ENCODE data around the gene NTM. TPM values are rescaled to one million over a fixed set of nuclear protein-coding genes. Genes with fewer than 3 reads are reported as not detected.

The NTM gene
- total RNA-seq, 1 donor from 2014 or later: not detected

DNA sequence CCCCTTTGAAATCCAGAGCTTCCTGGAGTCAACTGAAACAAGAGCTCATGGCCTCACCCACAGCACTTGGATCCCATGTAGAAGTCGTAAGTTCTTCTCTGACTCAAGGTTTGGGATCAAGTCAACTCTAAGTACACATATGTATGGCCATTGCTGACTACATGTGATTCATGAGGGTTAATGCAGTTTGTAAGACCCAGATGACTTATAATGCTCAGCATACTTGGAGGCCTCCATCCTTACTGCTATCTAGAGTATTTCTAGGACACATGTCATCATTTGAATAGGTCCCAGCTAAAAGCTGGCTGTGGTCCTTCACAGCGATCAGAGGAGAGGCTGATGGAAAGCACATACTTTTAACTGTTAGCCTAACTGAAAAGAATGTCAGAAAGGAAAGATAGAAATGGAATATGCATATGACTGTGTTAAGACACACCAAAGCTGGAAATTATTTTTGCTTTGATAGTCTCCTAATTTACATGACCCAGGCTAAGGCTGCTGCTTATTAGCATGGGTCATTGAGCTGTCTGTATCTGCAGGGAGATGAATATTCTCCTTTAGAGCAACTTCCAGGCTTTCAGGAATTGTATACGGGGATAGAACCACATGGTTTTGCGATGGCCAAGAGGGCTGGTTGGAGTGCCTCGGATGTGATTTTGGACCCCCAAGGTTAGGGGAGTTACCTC, 76.3 kb downstream of the NTM start:
- H3K4me3 Mint-ChIP-seq: no peak overlapping the region
- H3K27me3 Mint-ChIP-seq (ENCODE audit: insufficient read depth): no peaks in the 10 kb centered on the region
- no peaks in the 10 kb centered on the region for H3K9me3 Mint-ChIP-seq
- H3K27ac Mint-ChIP-seq: no peak overlapping the region
- intact Hi-C loops (cut with micrococcal nuclease): no loop called here
- H3K4me1 Mint-ChIP-seq (ENCODE audit: low read depth): no peaks in the 10 kb centered on the region
- H3K36me3 Mint-ChIP-seq (ENCODE audit: low read depth): no peaks in the 10 kb centered on the region
- no peak for DNase-seq (ENCODE audit: low spot score)

DNA sequence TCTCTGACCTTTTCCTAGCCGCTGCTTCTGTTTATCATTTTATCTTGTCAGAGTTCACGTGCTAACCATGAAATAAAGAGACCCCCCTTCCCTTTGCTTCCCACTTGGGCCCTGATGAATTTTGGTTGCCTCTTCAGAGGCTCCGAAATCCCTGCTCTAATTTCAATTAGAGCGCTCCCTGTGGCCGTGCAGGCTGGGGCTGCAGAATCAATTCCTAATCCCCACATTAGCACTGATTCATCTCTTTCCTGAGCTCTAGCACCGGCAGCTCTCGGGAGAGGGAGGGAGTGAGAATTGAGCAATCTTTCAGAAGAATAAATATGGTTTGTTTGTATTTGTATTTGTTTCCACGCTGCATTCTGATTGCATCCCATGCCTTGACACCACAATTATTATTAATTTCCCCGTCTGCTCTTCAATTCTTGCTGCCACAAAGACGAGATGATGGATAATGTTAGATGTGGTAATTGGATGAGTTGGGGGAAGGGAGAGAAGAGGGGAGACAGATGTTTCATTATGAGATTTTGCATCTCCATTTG, 76.9 kb downstream of the NTM start:
- Mint-ChIP-seq H3K27me3 (ENCODE audit: insufficient read depth) (no peaks in the 10 kb centered on the region), H3K36me3 (ENCODE audit: low read depth) (no peaks in the 10 kb centered on the region), H3K27ac (no peak overlapping the region), H3K4me3 (no peak overlapping the region), H3K9me3 (no peaks in the 10 kb centered on the region), H3K4me1 (ENCODE audit: low read depth) (no peaks in the 10 kb centered on the region)
- DNase-seq (ENCODE audit: low spot score): no peak
- intact Hi-C loops (cut with micrococcal nuclease): no loop called here

DNA sequence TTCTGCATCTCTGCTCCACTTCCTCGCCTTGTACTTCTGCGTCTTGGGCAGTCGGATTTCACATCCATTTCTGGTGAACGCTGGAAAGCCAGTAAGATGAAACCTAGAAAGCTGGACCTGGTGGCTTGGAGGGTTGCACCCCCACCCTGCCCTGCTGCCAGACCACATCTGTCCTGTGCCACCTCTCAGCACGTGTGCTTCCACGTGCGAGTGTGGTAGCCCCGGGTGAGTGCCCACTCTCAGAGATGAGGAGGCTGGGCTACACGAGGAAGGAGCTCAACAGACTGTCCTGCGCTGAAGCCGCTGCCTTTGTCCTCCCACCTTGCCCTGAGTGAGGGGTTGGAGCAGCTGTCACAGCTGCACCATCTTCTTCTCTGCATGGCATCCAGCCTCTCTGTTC, 77.5 kb downstream of the NTM start:
- Mint-ChIP-seq H3K27me3 (ENCODE audit: insufficient read depth) (no peaks in the 10 kb centered on the region), H3K27ac (no peak overlapping the region), H3K4me1 (ENCODE audit: low read depth) (no peaks in the 10 kb centered on the region), H3K36me3 (ENCODE audit: low read depth) (no peaks in the 10 kb centered on the region), H3K9me3 (no peaks in the 10 kb centered on the region), H3K4me3 (no peak overlapping the region)
- DNase-seq (ENCODE audit: low spot score): no peak
- intact Hi-C loops (cut with micrococcal nuclease): no loop called here

DNA sequence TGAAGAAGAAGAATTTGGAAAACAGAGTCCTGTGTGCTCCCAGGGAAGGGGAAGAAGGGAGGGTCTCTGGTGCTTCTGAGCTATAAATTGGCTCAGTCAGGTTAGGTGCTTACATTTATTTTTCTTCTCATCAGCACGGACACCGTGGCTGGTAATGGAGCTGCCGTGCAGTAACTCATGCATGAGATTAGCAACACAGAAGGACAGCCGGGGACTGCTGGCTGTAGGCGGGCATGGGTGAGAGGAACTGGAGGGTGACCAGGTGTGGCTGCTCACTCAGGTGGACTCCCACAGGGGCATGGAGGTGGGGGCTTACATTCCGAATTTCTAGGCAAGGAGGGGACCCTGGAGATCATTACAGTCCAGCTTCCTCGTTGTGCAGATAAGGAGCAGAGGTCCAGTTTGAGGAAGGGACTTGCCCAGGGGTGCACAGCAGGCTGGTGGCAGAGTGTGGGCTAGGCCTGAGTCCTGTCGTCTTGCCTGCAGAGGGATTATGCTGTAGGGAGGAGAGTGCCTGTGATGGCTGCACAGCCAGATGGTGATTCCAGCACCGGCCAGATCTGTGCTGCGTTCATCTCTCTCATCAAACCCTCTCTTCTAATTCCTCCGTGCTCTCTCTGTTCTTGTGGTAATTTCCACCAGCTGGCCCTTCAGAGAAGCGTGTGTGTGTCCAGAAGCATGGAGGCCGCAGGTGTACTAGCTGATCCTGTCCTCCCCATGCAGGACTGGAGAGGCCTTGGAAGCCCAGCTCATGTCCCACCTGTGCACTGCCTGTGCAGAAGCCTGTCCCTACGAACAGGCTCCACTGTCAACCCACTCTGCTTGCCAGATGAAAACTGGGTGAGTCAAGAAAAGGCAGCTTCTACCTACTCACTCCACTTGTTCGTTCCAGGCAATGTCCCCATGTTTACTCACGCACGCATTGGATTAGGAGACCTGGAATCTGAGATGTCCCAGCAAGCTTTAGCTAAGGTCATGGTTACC, 78.9 kb downstream of the NTM start:
- H3K9me3 Mint-ChIP-seq: no peaks in the 10 kb centered on the region
- H3K4me1 Mint-ChIP-seq (ENCODE audit: low read depth): no peaks in the 10 kb centered on the region
- no peaks in the 10 kb centered on the region for H3K27me3 Mint-ChIP-seq (ENCODE audit: insufficient read depth)
- no peak for DNase-seq (ENCODE audit: low spot score)
- no peak overlapping the region for H3K27ac Mint-ChIP-seq
- no peaks in the 10 kb centered on the region for H3K36me3 Mint-ChIP-seq (ENCODE audit: low read depth)
- intact Hi-C loops (cut with micrococcal nuclease): no loop called here
- no peak overlapping the region for H3K4me3 Mint-ChIP-seq

DNA sequence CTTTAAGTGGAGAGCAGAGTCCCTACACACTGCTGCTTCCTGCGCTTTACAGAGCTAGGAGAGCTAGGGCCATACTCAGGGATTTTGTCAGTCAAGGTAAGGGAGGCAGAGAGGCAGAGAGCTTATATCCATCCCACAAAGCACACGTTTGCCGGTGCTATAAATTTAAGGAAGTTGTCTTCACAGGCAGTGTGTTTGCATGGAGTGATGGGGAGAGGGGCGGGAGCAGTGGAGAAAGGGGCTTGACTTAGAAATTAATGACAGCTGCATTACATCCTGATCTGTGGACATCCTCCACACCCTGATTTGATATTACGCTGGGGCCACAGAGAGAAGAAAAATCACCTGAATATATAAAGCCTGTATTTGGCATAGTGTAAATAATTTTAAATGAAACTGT, 84.1 kb downstream of the NTM start:
- Mint-ChIP-seq H3K27me3 (ENCODE audit: insufficient read depth) (no peaks in the 10 kb centered on the region), H3K27ac (no peak overlapping the region), H3K9me3 (no peaks in the 10 kb centered on the region), H3K4me1 (ENCODE audit: low read depth) (no peaks in the 10 kb centered on the region), H3K36me3 (ENCODE audit: low read depth) (no peaks in the 10 kb centered on the region), H3K4me3 (no peak overlapping the region)
- intact Hi-C loops (cut with micrococcal nuclease): no loop called here
- DNase-seq (ENCODE audit: low spot score): no peak

DNA sequence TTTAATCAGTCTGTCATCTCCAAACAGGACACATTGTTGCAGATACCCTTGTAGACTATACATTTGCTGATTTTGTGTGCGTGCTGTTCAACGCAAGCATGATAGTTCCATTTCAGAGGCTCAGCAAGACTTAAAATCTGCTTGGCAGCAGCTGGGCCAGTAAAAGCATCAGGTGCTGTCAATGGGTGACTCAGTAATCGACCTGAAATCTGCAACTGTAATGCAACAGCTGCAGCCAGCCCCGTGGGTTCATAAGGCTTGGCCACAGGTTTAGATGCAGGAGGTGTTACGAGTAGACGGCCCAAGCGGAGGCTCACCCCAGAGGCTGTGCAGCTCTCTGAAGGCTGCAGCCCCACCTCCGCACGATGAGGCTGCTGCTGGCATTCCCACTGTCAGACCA, 84.6 kb downstream of the NTM start:
- no peaks in the 10 kb centered on the region for H3K27me3 Mint-ChIP-seq (ENCODE audit: insufficient read depth)
- intact Hi-C loops (cut with micrococcal nuclease): no loop called here
- no peaks in the 10 kb centered on the region for H3K36me3 Mint-ChIP-seq (ENCODE audit: low read depth)
- no peak for DNase-seq (ENCODE audit: low spot score)
- H3K27ac Mint-ChIP-seq: no peak overlapping the region
- H3K9me3 Mint-ChIP-seq: no peaks in the 10 kb centered on the region
- no peaks in the 10 kb centered on the region for H3K4me1 Mint-ChIP-seq (ENCODE audit: low read depth)
- H3K4me3 Mint-ChIP-seq: no peak overlapping the region

DNA sequence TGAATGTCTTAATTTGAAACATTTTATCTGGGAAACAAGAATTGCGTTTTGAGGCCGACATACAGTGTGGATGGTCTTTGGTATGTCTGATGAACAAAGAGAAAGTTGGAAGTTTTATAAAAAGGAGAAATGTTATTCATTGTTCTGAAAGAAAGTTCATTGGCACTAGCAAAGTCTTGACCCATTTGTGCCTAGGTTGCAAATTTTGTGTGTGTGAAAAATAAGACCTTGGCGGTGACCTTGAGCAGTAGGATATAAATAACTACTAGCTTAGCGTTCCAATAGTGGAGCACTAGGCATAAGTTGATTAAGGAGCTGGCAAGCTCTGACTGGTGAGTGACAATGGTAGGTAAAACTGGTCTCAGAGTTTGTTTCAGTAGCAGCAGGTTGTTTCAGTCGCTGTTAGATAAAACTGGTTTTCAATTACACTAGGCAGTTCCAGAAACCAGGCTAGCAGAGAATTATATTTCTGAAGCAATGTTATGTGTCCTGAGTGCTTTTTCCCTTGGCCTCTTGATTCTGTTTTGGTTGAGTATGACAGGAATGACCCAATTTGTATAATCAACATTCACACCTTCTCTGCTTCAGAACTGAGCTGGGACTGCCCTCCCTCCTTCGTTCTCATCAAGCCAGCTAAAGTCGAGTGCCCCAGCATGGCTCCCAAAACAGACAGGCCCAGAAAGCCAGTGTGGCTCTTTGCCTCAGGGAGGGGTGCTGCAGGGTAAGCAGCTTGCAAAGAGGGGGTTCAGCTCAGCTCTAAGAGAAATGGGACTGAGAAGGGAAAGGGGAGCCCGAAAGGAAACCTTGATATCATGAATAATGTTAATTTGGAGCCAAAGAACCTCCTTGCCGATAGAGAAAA, 85.7 kb downstream of the NTM start:
- H3K27ac Mint-ChIP-seq: no peak overlapping the region
- intact Hi-C loops (cut with micrococcal nuclease): no loop called here
- no peak for DNase-seq (ENCODE audit: low spot score)
- no peaks in the 10 kb centered on the region for H3K9me3 Mint-ChIP-seq
- no peaks in the 10 kb centered on the region for H3K4me1 Mint-ChIP-seq (ENCODE audit: low read depth)
- no peak overlapping the region for H3K4me3 Mint-ChIP-seq
- H3K36me3 Mint-ChIP-seq (ENCODE audit: low read depth): no peaks in the 10 kb centered on the region
- H3K27me3 Mint-ChIP-seq (ENCODE audit: insufficient read depth): no peaks in the 10 kb centered on the region

DNA sequence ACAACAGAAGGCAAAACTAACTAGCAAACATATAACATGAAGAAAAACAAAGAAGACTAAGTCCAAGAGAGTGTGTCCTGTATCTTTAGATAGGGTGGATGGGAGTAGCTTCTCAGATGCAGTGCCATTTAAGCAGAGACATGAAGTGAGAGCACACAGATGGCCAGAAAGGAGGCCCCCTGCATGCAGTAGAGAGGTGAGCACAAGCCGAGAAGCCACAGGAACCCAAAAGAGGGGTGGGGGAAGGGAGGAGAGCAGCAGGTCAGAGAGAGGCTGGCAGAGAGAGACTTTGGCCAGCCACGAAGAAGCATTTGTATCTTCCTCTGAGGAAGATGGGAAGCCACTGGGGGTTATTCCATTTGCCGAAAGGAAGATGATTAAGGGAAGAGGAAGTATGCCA, 86.7 kb downstream of the NTM start:
- no peaks in the 10 kb centered on the region for H3K4me1 Mint-ChIP-seq (ENCODE audit: low read depth)
- intact Hi-C loops (cut with micrococcal nuclease): no loop called here
- H3K4me3 Mint-ChIP-seq: no peak overlapping the region
- no peaks in the 10 kb centered on the region for H3K36me3 Mint-ChIP-seq (ENCODE audit: low read depth)
- peak overlapping the region; percentile 5 for H3K27ac Mint-ChIP-seq
- no peaks in the 10 kb centered on the region for H3K9me3 Mint-ChIP-seq
- no peaks in the 10 kb centered on the region for H3K27me3 Mint-ChIP-seq (ENCODE audit: insufficient read depth)
- DNase-seq (ENCODE audit: low spot score): no peak

DNA sequence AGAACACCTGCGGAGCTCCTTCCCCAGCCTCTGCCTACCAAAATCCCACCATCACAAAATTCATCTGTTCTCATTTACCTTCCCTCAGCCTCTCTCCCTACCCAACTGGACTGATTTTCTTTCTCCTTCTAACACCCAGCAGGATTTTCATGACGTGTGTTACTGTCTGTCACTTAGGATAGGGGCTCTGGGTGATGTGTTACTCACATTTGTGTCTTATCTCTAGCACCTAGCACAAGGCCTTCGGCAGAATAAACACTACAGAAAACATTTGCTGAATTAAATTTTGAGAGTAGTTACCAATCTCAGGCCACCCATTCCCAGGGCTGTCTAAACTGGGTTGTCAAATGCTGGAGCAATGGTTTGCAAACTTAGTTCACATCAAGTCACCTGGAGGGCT, 88.0 kb downstream of the NTM start:
- H3K36me3 Mint-ChIP-seq (ENCODE audit: low read depth): no peaks in the 10 kb centered on the region

DNA sequence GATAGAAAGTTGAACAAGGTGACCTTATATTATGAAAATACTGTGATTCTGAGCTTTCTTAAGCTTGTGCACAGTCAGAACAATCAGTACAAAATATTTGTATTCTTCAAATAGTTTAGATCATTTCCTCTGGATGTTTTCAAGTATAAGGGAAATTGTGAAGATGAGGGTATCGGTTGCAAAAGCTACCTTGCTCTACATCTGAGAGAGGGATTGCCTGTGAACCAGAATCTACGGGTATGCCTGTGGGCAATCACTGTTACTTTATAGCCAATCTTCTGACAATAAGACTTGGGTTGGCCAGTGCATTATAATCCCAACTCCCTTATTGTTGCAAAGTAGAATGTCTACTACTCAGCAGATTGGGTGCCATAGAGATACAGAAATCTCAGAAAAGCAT, 90.5 kb downstream of the NTM start:
- Mint-ChIP-seq H3K9me3 (no peaks in the 10 kb centered on the region), H3K36me3 (ENCODE audit: low read depth) (no peaks in the 10 kb centered on the region), H3K4me3 (no peak overlapping the region), H3K27ac (no peak overlapping the region), H3K4me1 (ENCODE audit: low read depth) (no peaks in the 10 kb centered on the region), H3K27me3 (ENCODE audit: insufficient read depth) (no peaks in the 10 kb centered on the region)
- DNase-seq (ENCODE audit: low spot score): no peak
- intact Hi-C loops (cut with micrococcal nuclease): no loop called here

More for the DNA sequence above, 88.0 kb downstream of the NTM start:
- Mint-ChIP-seq H3K4me1 (ENCODE audit: low read depth) (no peaks in the 10 kb centered on the region), H3K9me3 (no peaks in the 10 kb centered on the region), H3K27ac (no peak overlapping the region), H3K27me3 (ENCODE audit: insufficient read depth) (no peaks in the 10 kb centered on the region), H3K4me3 (no peak overlapping the region)
- intact Hi-C loops (cut with micrococcal nuclease): no loop called here
- DNase-seq (ENCODE audit: low spot score): no peak

DNA sequence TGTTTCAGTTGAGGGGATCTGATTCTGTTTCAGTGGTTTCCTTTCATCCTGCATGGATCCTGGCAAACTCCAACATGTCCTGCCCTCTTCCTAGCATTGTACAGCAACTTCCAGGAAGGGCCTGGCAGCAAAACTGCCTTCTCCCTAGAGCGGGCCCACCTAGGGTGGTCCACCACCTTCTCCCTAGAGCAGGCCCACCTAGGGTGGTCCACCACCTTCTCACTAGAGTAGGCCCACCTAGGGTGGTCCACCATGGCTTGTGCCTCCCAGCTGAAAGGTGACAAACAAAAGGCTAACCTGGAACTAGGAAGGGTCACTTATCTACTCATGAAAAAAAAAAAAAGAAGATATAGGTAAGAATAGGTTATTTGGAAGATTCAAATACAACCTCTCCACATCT, 92.2 kb downstream of the NTM start:
- Mint-ChIP-seq H3K27ac (no peak overlapping the region), H3K36me3 (ENCODE audit: low read depth) (no peaks in the 10 kb centered on the region), H3K4me1 (ENCODE audit: low read depth) (no peaks in the 10 kb centered on the region), H3K9me3 (no peaks in the 10 kb centered on the region), H3K4me3 (no peak overlapping the region), H3K27me3 (ENCODE audit: insufficient read depth) (no peaks in the 10 kb centered on the region)
- intact Hi-C loops (cut with micrococcal nuclease): no loop called here
- no peak for DNase-seq (ENCODE audit: low spot score)

DNA sequence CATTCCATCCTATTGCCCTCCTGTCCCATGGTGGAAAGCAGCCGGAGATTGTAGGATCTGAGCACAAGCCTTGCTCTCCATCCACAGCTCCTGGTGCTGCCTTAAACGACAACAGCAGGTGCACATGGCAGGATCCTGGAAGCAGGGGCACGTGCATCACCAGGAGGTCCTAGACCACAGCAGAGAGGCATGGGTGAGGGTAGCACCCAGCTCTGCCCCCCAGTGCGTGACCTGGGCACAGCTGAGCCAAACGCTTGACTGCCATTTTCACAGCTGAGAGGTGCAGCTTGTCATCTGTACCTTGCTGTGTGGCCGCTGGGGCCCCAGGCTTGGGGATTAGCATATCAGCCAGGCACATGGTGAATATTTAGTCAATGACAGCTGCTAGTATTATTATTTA, 92.7 kb downstream of the NTM start:
- H3K27ac Mint-ChIP-seq: no peak overlapping the region
- H3K27me3 Mint-ChIP-seq (ENCODE audit: insufficient read depth): no peaks in the 10 kb centered on the region
- no peak overlapping the region for H3K4me3 Mint-ChIP-seq
- no peak for DNase-seq (ENCODE audit: low spot score)
- no peaks in the 10 kb centered on the region for H3K9me3 Mint-ChIP-seq
- intact Hi-C loops (cut with micrococcal nuclease): no loop called here
- H3K36me3 Mint-ChIP-seq (ENCODE audit: low read depth): no peaks in the 10 kb centered on the region
- no peaks in the 10 kb centered on the region for H3K4me1 Mint-ChIP-seq (ENCODE audit: low read depth)
